Fibroblast of skin of right quadriceps (primary cell): Measurements from ENCODE around the gene TNFRSF1A.
"Not testable (repeated sequence)": the region's sequence is repeated elsewhere in the genome, so short reads cannot be mapped to it uniquely, and the experiment has no call there.

ENCODE experiments used
- DNase-seq: peaks from one replicate; pipeline ENCODE4 v3.0.0-alpha.2; 2013

The TNFRSF1A gene

GRCh38 chr12:6355491-6356373 lies 13.9 kb upstream of the TNFRSF1A start:
- DNase-seq: no peak

- DNase-seq: no peak
Measured at GRCh38 chr12:6354495-6355393, 12.9 kb upstream of the TNFRSF1A start.

- no peak for DNase-seq
Measured at GRCh38 chr12:6352193-6353173, 10.6 kb upstream of the TNFRSF1A start.

DNA sequence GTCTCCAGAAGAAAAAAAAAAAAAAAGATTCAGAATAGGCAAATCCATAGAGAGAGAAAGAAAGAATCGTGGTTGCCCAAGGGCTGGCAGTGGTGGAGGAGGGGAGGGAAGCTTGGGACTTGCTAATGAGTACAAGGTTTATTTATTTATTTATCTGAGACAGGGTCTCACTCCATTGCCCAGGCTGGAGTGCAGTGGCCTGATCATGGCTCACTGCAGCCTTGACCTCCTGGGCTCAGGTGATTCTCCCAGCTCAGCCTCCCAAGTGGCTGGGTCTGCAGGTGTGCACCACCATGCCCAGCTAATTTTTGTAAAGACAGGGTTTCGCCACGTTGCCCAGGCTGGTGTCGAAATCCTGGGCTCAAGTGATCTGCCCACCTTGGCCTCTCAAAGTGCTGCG lies 9.7 kb upstream of the TNFRSF1A start:
- DNase-seq: no peak

GRCh38 chr12:6347367-6348338 lies 5.8 kb upstream of the TNFRSF1A start:
- DNase-seq: no peak

DNA sequence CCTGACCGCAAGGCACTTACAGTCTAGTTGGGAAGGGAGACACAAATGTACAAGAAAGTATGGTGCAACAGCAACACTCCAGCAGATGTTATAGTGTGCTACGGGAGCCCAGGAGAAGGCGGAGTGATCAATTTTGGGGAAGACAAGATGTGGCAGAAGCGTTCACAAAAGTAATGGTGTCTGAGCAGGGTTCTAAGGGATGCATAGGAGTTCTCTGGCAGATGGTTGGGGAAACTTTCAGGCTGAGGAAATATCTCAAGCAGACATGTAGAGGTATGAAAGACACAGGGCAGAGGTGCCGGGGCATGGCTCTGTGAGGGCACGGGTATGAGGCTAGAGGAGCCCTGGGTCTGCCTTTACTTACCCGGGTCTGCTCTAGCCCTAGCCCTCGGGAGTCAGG lies 5.1 kb upstream of the TNFRSF1A start:
- no peak for DNase-seq

GRCh38 chr12:6346235-6346832 lies 4.5 kb upstream of the TNFRSF1A start:
- DNase-seq: no peak

GRCh38 chr12:6345319-6346091 lies 3.6 kb upstream of the TNFRSF1A start:
- peak; percentile 82 for DNase-seq

DNA sequence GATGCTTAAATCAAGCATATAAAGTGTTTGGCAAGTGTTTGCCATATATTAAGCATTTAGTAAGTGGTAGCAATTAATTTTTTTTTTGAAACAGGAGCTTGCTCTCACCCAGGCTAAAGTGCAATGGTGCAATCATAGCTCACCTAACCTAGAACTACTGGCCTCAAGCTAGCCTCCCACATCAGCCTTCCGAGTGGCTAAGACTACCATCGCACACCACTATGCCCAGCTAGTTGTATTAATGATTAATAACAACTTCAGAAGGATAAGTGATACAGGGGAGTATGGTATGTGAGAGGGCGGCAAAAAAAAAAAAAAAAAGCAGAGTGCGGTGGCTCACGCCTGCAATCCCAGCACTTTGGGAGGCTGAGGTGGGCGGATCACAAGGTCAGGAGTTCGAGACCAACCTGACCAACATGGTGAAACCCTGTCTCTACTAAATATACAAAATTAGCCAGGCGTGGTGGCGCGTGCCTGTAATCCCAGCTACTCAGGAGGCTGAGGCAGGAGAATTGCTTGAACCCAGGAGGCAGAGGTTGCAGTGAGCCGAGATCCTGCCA lies 2.3 kb upstream of the TNFRSF1A start:
- DNase-seq: not testable (repeated sequence)

DNA sequence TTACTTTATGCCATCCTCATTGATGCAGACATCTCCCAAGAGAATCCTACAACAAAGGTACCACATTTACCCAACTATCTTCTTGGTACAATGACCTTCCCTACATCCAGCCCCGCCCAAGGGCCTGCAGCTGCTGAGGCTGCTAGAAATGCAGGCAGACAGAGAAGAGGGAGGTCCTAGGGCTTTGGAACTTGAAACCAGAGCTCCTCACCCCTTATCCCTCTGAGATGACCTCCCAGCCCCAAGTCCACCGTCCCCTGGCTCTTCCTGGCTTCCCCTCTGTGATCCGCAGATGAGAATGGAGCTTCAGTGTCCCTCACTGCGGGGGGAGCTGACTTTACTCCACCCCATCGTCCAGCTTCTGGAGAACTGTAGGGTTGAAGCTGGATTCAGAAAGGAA lies 1.6 kb upstream of the TNFRSF1A start:
- DNase-seq: no peak

- DNase-seq: no peak
Measured at GRCh38 chr12:6342140-6342889, 439 bp upstream of the TNFRSF1A start.

GRCh38 chr12:6340745-6341416 lies 995 bp downstream of the TNFRSF1A start:
- DNase-seq: no peak

- peak; percentile 72 for DNase-seq
Measured at GRCh38 chr12:6340032-6340638, 1.7 kb downstream of the TNFRSF1A start.

DNA sequence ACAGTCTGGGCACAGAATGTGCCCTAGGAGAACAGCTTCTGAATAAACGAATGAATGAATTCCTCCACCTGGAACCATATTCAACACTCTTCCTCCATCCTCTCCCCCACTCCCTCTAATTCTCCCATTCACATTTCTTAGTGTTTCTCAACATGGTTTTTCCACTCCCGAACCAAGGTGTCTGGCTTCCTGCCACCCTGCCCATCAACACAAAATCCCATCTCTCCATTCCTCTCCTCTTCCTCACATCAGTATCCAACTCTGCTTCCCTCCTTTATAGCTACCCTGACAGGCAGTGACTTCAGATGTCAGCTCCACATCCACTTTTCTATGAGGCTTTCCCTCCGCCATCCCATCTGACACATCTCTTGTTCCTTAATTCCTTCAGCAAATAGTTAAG lies 2.9 kb downstream of the TNFRSF1A start:
- no peak for DNase-seq

DNA sequence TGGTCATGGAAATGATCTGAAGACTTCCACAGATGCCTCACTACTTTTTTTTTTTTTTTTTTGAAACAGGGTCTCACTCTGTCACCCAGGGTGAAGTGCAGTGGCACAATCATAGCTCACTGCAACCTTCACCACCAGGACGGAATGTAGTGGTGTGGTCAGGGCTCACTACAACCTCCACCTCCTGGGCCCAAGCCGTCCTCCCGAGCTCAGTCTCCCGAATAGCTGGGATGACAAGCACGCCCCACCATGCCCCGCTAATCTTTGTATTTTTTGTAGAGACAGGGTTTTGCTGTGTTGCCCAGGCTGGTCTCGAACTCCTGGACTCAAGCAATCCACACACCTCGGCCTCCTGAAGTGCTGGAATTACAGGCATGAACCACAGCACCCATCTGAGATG lies 3.3 kb downstream of the TNFRSF1A start:
- DNase-seq: not testable (repeated sequence)

DNA sequence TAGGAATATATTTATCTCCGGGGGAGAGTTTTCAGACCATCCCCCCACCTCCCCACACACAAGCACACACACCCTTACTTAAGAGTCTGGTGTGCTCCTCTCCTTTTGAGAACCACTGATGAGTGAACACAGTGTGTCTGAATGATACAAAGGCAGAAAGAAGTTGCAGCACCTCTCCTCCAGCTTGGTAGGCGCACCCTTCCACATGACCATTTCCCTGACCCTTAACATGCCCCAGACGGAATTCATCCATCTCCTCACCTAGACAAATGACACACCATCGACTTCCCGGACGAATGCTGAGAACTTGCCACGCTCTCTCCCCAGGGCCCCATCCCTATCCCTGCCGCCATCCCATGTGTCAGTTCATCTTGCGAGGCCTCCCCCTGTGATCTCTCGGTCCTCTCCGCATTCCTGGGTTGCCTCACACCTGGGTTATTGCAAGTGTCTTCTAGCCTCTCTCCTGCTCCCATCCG lies 3.9 kb downstream of the TNFRSF1A start:
- DNase-seq: no peak
